Measurements from ENCODE around the gene NIPA2.

DNA sequence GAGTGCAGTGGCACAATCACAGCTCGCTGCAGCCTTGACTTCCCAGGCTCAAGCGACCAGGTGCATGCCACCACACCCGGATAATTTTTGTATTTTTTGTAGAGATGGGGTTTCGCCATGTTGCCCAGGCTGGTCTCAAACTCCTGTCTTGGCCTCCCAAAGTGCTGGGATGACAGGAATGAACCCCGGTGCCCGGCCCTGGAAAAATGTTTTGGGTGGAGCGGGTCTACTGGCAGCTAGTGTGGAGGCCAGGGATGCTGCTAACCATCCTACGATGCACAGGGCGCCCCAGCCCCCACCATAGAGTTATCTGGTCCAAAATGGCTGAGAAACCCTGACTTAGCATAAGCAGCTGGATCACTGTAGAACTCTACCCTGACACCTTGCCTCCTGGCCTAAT lies 35.4 kb downstream of the NIPA2 start:
- TF ChIP-seq POLR2AphosphoS5 (IDR thresholded peaks at IDR 0.05; ENCODE audit: low read depth, low read length) = no peak
- no peak for TF ChIP-seq TAF1 (IDR thresholded peaks at IDR 0.05; ENCODE audit: borderline replicate concordance, low read depth, low read length)
